Activated T-cell treated with anti-CD3 and anti-CD28 coated beads for 24 hours (primary cell): Measurements from ENCODE around the gene ACADVL.

Source experiments
- DNase-seq: peaks from one replicate; pipeline ENCODE4 v3.0.0-alpha.2; 2020; ENCODE audit warnings: low read depth

ACADVL gene

GRCh38 chr17:7252176-7253043 lies 32.7 kb downstream of the ACADVL start, which contains the start of gene ELP5:
TSS of gene ELP5 (plus strand) at chr17:7252215. CDS start at chr17:7252551, 336 bp downstream.
- peak; percentile 79 for DNase-seq

DNA sequence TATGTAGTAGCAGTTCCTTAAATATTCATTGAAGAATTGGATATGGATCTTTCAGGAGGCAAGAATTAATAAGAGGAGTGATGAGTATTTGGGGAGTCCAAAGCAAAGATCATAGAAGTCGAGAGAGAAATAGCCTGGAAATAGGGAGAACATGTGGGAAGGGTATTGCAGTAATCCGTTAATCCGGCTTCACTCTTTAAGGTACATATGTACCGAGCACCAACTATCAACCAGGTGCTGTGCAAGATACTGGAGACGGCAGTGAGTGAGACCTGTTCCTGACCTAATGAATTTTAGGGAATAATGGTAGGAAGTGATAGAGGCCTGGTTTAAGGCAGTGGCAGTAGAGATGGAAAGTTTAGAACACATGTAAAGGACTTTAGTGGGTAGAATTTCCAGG lies 33.3 kb downstream of the ACADVL start:
- DNase-seq: no peak

GRCh38 chr17:7254511-7254910 lies 34.8 kb downstream of the ACADVL start:
- no peak for DNase-seq

DNA sequence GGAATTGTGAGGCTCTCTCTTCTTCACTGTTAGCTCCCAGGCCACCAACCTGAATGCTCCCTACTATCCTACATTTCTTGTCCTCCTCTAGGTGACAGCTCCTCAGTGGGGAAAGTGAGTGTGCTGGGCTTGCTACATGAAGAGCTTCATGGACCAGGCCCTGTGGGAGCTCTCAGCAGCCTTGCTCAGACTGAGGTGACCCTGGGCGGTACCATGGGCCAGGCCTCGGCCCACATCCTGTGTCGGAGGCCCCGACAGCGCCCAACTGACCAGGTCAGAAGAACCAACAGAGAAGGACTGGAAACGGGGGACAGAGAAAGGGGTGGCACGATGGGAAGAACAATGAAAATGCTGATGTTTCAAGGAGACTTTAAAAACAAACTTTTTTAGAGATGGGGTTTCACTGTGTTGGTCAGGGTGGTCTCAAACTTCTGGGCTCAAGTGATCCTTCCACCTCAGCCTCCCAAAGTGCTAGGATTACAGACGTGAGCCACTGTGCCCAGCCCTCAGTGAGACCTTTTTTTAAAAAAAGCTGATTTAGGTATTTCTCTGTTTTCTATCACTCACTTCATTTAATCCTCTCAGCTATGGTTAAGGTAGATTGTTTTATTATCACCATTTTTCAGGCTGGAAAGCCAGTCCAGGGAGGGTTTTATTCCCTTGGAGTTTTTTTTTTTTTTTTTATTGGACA lies 37.2 kb downstream of the ACADVL start:
- no peak for DNase-seq

- DNase-seq: no peak
Observed at GRCh38 chr17:7258731-7259554, 39.2 kb downstream of the ACADVL start.

GRCh38 chr17:7259555-7259889 lies 39.8 kb downstream of the ACADVL start:
- no peak for DNase-seq

DNA sequence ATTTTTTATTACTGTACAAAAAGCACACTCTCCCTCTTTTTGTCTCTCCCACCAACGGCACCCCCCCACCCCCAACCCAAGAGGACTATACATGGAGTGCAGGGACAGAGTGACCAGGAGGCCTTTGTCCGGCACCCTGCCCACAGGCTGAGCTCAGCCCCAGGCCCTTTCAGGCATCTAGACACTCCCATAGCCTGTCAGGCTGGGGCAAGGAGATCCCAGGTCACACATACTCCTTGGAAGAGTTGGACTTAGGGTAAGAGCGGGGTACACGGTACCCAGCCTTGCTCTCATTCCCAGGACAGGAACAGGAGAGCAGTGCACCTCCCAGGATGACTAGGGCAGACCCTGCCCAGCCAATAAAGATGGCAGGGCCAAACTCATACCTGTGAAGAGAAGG lies 40.4 kb downstream of the ACADVL start:
- no peak for DNase-seq

- no peak for DNase-seq
Observed at GRCh38 chr17:7260651-7261378, 41.1 kb downstream of the ACADVL start.

DNA sequence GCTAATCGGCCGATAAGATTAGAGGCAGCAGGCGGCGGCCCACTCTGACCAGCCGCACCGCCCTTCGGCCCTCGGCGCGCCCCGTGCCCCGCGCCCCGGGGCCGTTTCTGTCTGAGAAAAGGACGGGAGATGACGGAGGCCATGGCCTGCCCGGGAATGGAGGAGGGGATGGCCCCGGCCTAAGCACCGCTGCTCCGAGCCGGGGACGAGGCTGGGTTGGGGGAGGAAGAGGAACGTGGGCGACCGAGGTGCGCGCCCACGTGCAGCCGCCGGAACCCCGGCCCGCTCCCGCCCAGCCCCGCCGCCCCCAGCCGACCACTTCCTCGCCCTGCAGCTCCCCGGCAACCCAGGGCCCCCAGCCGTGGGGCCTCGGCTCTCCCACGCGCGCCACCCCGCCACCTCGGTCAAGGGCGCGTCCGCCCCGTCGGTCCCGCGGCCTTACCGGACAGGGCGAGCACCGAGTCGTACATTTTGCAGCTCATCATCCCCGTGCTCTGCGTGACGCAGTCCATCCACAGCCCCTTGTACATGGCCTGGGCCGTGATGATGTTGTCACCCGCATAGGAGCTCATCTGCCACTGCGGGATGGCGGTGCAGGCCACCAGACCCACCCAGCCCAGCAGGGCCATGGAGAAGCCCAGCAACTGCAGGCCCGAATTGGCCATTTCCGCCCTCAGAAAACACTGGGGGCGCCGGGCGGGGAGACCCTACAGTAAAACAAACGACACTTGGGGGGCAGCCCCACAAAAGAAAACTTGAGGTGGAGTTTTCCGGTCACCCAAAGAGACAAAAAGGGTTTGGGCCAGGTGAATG lies 41.8 kb downstream of the ACADVL start:
- DNase-seq: no peak

DNA sequence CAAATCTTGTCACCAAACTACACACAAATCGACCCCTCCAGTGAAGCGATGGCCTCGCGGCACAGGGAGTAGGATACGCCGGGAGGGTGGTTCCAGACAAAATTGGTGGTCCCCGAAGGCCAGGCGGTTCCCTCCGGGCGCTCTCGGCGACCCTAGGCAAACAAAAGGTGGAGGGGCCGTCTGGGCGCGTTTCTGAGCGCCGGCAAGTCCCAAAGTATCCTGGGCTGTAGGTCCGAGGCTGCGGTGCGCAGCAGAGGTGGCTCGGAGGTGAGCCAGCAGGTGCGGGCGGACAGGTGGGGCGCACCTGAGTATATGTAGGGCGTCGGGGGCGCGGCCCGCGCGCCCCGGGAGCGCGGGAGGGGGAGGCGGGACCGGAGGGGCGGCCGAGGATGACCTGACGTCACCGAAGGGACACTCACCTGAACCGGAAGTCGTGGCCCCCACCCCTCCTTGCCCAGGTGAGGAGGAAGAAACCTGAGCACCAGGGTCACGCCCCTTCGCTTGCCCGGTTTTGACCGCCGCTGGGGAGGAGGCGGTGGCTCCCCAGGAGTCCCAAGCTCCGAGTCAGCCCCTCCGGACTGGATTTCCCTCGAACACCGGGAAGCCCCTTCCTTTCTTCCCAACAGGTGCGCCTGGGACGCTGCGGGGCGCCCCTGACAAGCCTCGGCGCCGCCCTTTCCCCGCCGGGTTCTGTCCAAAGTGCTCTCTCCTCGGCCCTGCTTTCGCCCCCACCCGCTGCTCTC lies 42.6 kb downstream of the ACADVL start, which contains the start of gene CLDN7:
CLDN7 (minus strand) TSS at position 287 of the 743 bp plus-strand sequence. CDS start 435 bp downstream, outside the sequence.
- no peak for DNase-seq

GRCh38 chr17:7262935-7263800 lies 43.4 kb downstream of the ACADVL start:
- no peak for DNase-seq

GRCh38 chr17:7263801-7264078 lies 44.0 kb downstream of the ACADVL start:
- no peak for DNase-seq

GRCh38 chr17:7266784-7267183 lies 47.0 kb downstream of the ACADVL start:
- DNase-seq: no peak
